GM18502 (cell line): ENCODE data around the gene CXXC5.

Experiments used
- ATAC-seq: cut with Tn5 transposase; IDR thresholded peaks from one replicate; pipeline ENCODE4 v1.9.1; 2021; ENCODE audit warnings: mild to moderate bottlenecking; ENCODE audit not compliant: unreplicated experiment, poor library complexity

CXXC5 gene

DNA sequence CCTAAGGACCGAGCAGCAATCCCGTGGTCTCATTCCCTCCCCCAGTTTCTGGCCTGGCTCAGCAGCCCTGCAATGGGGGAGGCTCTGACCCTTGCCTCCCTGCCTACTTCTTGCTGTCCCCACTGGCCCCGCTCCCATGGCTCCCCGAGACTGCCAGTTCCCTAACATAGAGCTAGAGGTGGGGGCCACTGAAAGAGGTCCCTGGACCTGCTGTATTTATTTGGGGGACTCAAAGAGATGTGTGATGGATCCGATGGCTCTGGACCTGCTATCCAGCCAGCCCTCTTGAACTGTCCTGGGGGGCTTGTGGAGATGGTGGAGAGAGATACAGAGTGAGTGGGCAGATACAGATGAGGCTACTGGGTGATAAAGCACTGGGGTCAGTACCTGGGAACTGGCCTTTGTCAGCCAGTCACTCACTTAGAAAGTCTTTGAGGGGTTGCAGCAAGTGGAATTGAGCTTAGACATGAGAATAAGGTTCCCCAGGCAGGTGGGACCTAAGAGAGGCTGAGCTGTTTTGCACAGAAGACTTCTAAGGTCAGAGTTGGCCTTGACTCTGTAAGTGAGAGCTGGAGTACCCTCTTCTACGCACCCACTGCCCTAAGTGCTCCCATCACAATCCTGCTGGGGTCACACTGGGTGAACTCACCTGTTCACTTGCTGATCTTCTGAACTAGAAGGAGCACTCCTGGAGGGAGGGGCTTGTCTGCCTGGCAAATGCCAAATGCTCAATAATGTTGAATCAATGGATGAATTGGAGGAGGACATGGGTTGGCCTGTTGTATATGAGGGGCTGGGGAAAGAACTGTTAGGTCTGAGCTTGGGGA, 42.9 kb downstream of the CXXC5 start:
- ATAC-seq, result no peak

DNA sequence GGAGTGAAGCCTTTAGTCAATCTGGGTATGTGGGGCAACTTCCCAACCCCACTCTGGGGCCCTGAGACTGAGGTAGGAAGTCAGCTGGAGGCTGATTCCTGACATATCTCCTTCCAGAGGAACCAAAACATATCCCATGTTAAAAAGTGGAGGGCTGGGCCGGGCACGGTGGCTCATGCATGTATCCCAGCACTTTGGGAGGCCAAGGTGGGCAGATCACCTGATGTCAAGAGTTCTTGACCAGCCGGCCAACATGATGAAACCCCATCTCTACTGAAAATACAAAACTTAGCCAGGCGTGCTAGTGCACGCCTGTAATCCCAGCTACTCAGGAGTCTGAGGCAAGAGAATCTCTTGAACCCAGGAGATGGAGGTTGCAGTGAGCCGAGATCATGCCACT, 44.0 kb downstream of the CXXC5 start:
- ATAC-seq, result no peak

DNA sequence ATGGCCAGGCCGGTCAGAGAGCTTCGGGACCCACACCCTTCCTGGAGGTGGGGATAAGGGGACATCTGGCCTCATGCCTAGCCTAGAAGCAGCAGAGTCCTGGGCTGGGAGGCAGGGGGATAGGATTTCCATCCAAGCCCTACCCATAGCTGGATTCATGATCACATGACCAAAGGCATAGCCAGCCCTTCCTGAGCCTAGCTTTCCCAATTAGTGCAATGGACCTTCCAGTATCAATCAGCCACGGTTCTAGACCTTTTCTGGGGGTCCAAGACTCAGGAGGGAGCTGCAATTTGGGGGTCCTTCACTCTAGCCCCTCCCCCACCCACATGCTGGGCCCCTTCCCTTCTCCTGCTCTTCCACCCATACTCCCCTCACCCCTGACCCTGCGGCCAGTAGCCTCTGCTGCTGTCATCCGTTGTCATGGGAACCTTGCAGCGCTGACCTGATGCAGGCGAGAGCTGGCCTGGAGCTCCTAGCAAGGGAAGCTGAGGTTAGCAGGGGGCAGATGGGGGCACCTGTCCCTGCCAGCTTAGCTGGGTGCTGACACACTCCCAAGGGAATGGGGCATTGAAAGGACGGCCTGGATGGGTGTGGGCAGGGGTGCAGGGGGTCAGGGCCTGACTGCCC, 44.6 kb downstream of the CXXC5 start:
- ATAC-seq, result no peak

DNA sequence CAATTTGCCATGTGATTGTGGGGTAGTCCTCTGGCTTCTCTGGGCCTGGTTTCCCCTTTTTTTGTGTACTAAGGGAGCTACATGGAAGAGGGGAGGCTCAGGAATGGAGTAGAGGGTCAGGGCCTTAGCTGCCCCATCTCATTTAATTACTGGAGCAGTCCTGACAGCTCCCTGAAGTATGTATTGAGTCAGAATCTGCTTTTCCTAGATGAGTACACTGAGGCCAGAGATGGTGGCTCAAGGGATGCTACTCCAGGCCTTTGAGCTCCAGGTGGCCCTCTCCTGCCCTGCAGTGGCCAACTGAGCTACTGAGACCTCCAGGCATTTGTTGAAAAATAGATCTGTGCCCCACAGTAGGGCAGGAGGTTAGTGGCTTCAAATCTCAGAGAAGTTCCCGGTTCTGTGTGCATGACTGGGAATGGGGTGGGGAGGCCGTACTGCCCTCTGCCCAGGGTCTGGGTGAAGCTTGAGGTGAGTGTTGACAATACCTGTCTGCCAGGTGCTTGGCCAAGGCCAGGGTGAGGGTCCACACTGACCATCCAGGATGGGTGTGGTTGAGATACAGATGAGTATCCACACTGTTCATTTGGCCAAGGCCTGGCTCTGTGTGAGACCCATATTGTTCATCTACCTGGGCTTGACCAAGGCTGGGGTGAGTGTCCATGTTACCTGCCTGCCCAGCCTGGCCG, 45.7 kb downstream of the CXXC5 start:
- ATAC-seq, result no peak

DNA sequence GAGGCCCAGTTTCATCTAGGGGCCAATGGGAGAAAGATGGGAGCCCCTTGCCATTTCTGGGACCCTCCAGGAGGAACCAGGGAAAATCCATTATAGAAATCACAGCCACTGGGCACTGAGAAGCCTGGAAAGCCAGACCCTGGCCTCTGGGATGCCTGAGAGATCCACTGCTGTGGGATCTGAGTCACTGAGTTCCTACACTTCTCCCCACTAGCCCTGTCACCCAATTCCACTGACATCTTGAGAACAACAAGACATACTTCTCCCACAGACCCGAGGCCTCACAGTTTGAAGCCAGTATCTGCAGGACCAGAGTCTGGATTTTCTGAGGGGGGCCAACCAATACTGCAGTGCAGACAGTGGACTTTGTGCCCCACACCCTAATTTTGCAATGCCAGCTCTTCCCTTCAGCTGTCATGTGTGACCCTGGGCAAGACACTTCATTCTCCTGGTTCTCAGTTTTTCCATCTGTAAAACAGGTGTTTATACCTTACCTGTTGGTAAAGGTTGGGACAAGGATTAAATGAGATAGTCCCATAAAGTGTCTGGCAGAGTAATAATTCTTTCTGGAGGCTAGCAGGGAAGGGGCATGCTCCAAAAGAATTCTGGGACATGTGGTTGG, 46.5 kb downstream of the CXXC5 start:
- ATAC-seq, result no peak

DNA sequence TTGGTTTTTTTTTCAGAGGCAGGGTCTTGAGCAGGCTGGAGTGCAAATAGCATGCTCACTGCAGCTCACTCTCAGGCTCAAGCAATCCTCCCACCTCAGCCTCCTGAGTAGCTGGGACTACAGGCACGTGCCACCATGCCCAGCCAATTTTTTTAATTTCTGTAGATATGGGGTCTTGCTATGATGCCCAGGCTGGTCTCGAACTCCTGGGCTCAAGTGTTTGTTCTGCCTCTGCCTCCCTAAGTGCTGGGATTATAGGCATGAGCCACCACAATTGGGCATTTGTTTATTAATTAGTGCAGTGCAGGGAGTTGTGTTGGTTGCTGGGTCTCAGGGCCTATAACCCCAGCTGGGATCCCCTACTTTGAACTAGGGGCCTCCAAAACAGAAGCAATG, 47.0 kb downstream of the CXXC5 start:
- no peak for ATAC-seq

DNA sequence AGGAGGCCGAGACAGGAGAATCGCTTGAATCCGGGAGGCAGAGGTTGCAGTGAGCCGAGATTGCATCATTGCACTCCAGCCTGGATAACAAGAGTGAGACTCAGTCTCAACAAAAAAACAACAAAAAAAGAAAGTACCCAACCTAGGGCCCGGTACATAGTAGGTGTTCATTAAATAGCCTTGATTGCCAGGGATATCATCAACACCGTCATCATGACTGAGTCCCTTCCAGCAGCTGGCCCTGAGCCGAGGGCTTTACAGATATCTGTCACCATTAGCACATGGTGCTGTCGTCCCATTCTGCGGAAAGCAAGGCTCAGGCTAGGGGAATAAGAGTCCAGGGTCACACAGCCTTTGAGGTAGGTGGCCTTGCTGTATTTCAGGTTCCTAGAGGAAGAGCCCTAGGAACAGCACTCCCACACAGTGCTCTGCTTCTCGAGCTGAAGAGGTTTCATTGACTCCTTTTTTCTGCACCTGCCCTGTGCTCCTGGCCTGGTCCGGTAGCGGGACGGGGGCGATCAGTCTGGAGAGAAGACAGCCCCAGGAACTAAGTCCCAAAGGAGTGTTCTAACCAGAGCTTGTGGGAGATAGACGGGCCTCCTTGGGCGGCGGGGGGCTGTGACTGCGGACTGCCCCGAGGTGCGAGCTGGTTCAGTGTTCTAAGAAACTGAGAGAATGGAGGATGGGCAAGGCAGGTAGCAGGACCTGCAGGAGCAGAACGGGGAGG, 48.2 kb downstream of the CXXC5 start:
- no peak for ATAC-seq

DNA sequence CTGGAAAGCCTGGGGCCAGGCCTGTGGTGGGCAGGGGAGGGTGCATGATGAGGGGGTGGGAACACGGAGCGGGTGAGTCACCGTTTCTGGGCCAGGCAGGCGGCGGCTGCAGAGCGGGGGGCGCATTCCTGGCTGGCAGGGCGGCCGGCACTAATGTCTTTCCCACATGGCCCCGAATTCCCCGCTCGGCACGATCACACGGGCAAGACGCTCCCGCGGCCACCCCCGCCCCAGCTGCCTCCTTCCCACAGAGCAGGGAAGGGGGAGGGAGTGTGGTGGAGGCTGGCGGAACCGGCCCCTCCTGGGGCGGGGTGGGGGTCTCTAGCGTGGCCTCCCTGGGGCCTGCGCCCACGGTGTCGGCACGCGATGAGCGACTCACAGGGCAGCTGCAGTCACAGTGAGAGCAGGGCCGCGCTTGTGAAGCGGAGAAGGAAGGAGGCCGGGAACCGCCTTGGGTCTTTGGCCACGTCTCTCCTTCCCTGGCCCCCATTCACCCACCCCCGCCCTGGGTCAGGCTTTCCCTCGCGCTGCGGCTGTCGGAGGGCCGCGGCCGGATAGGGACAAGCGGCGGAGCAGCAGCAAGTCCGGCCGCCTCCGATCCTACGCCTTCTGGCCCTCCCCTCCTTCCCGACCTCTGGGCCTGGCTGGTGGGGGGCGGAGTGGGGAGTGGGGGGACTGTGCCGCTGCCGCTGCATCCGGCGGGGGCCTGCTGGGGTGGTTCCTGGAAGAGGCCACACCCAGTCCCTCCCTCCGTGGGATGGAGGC, 48.9 kb downstream of the CXXC5 start:
- no peak for ATAC-seq

DNA sequence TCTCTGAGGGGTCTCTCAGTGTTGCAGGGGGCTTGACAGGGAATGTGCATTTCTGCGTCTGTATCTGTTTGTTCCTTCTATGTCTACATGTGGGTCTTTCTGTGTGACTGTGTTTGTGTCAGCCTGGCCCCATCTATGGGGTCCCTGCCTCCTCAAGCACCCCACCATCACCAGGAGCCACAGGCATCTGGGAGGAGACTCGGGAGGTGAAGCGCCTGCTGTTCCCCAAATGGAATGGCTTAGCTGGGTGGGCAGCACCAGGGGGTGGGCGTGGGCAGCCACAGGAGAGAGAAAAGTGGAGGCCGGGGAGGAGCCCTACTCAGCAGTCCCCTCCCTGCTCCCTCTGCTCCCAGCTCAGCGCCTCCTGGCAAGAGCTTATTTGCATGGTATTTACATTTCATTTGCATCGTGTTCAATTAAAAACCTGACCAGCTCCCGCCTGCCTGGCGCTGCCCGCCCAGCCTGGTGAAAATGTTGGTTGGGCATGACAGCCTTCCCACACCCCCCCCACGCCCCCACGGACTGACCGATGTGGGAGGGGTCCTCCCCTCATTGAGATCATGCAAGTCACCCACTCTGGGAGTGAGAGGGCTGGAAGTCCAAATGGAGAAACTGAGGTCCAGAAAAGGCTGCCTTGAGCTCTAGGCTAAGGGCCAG, 50.5 kb downstream of the CXXC5 start:
- no peak for ATAC-seq

DNA sequence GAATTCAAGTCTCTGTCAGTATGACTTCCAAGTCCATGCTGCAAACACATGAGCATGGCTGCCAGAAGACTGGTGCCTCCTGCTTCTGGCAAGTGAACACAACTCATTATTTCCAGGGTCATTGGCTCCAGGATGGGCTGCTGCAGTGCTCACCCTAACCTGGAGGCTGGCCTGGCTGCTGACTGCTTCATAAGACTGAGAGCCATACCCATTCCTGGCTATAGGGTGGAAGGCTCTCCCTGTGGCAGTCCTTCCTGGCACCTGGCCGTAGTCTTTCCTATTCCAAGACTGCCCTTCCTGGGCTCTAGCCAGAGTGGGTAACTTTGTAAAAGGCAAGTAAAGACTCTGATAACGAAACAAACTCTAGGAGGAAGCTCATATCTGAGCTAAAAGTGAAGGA, 51.2 kb downstream of the CXXC5 start:
- ATAC-seq, result no peak

DNA sequence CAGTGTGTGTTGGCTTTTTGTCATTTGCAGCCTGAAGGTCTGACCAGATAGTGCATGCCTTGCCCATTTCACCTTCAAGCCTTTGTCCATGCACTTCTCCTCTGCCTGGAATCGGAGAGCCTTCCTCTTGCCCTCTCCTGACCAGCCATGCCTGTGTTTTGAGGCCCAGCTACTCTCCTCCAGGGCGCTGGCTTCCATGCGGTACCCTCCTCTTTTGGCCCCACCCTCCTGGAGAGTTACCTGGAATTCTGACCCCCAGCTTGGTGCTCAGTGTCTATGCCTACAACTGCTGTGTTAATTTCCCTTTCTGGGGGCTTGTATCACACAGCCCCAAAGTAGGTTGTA, 52.5 kb downstream of the CXXC5 start:
- no peak for ATAC-seq

DNA sequence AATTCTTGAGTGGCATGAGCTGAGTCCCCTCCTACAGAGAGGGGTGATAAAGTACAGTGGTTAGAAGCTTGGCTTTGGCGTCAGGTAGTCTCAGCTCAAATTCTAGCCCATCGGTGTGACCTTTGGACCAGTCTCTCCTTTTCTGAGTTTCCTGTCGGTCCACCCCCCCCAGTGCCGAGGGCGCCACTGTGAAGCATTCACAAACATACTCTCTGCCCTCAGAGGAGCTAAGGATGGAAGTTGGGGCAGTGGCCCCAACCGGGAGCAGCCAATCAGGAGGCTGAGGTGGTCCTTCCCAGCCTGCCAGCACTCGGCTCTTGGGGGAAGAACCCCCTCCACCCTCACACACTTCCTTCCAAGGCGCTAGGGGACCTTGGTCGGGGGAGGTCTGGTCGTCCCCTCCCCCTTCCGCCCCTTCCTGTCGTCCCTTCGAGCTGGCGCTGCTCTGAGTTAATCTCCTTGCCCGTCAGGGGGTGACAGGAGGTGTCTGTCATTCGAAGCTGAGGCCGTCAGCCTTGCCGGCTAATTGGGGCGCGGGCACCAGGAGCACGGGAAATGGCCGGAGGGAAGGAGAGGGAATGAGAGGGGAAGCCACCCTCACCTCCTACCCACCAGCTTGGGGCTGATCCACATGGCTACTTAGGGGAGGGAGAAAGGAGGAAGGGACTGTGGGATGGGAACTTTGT, 53.0 kb downstream of the CXXC5 start:
- ATAC-seq, result no peak

DNA sequence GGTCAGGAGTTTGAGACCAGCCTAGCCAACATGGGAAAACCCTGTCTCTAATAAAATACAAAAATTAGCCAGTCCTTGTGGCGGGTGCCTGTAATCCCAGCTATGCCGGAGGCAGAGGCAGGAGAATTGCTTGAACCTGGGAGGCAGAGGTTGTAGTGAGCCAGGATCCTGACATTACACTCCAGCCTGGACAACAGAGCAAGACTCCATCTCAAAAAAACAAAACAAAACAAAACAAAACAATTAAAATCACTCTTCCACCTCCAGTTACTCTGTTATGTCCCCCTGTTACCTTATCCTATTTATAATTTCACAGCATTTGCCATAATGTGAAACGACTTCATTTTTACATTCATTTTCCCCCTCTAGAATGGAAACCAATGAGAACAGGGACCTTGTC, 54.4 kb downstream of the CXXC5 start:
- no peak for ATAC-seq

DNA sequence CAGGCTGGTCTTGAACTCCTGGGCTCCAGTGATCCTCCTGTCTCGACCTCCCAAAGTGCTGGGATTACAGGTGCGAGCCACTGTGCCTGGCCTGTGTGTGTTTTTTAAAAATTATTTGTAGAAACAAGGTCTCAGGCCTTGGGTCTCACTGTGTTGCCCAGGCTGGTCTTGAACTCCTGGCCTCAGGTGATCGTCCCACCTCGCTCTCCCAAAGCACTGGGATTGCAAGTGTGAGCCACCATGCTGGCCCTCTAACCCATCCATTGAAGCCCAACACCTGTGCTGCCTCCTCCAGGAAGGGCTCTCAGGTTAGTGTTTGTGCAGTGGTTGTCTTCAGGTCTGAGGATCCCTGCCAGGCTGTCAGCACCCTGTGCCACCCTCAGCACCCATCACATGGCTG, 56.6 kb downstream of the CXXC5 start:
- ATAC-seq, result no peak

DNA sequence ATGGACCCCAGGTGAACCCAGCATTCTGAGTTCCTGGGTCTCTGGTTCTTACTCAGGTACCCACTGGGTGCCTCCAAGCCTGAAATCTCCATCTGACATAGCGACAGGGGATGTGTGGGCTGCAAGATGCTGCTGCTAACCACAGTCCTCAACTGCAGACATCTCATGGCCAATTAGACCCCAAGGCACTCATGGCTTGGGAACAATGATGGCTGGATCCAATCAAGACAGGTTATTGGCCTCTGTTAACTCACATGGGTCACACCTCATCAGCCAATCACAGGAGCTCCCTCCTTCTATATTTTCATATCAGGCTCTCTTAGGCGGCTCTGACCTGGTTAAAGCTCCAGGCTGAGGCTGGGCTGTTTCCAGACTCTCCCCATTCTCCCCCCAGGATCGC, 57.0 kb downstream of the CXXC5 start:
- ATAC-seq, result no peak

DNA sequence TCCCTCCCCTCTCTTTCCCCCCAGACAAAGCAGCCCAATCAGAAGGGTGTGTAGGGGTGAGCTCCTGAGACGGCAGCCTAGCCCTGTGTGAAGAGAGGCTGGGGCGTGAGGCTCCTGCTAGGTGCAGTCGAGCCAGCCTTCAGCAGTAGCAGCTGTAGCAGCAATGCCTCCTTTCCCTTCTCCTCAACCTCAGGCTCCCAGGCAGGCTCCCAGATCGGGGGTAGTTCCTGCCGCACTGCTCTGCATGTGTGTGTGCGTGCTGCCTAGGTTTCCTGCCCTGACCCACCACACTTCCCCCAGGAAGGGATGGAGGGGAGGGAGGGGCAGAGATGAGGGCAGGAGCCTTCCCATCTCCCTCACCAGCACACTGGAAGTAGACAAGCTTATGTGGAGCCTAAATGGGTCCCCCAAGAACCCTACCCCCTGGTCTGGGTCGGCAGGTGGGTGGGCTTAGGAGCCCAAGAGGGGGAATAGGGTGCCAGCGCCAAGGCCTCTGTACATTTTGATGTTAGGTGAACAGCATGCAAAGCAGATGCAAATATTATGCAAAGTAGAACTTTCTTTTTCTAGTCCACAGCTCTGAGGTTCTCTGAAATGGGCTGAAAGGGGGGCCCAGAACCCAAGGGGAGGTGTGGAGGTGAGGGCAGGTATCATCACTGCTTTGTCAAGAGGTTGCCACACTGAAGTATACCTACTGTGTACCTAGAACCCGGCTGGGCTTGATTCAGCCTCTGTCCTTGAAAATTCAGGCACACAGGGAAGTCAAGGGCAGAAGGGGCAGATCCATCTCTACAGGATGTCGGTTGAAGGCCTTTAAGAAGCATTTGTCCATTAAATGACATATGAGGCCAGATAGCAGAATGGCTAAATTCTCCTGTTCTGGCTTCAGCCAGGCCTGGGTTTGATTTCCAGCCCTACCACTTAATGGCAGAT, 57.8 kb downstream of the CXXC5 start:
- ATAC-seq, result no peak

DNA sequence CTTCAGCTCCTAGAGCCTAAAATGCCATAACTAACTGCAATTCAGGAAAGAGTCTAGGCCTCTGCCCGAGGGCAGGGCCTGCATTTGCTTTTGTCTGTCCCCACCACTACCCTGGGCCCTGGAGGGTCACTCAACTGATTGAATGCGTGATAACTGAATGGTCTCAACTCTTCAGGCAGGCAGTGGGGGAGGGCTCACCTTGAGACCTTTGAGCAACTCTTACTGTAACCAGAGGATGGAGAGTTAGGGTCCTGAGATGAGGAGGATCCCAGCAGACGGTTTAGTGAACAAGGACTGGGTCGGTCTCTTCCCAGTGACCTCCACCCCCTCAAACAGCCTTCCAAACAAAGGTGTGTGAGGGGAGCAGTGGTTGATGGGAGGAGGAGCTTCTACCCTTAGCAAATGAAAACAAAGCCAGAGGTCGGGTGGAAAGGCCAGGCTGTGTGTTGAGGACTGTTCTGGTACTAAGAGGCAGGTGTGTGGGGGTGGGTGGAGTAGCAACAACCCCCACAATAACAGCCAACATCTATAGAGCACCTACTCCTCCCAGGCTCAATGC, 59.4 kb downstream of the CXXC5 start:
- ATAC-seq, result no peak
